Measurements from ENCODE around the gene TMEM30A.

TMEM30A gene

GRCh38 chr6:75224303-75224926 is 60.2 kb downstream of the TMEM30A start:
- no peak overlapping the region for H3K4me3 ChIP-seq (replicated peaks; ENCODE audit: low read depth, low read length)
- no peak for DNase-seq (ENCODE audit: low read depth)
- no peak for TF ChIP-seq CTCF (IDR thresholded peaks at IDR 0.05; ENCODE audit: low read length, missing control alignments)

- DNase-seq (ENCODE audit: low read depth), result no peak
- TF ChIP-seq CTCF (IDR thresholded peaks at IDR 0.05; ENCODE audit: low read length, missing control alignments), result no peak
- H3K4me3 ChIP-seq (replicated peaks; ENCODE audit: low read depth, low read length), result no peak overlapping the region
Measured at GRCh38 chr6:75223428-75223827, 61.2 kb downstream of the TMEM30A start.

- TF ChIP-seq CTCF (IDR thresholded peaks at IDR 0.05; ENCODE audit: low read length, missing control alignments), result no peak
- no peak for DNase-seq (ENCODE audit: low read depth)
Measured at GRCh38 chr6:75222261-75222660, 62.3 kb downstream of the TMEM30A start.

GRCh38 chr6:75221116-75221515 is 63.5 kb downstream of the TMEM30A start:
- no peak for TF ChIP-seq CTCF (IDR thresholded peaks at IDR 0.05; ENCODE audit: low read length, missing control alignments)
- no peak overlapping the region for H3K4me3 ChIP-seq (replicated peaks; ENCODE audit: low read depth, low read length)
- no peak for DNase-seq (ENCODE audit: low read depth)

More at GRCh38 chr6:75222261-75222660, 62.3 kb downstream of the TMEM30A start:
- no peak overlapping the region for H3K4me3 ChIP-seq (replicated peaks; ENCODE audit: low read depth, low read length)

- TF ChIP-seq CTCF (IDR thresholded peaks at IDR 0.05; ENCODE audit: low read length, missing control alignments), result no peak
- DNase-seq (ENCODE audit: low read depth), result peak; percentile 58
Measured at GRCh38 chr6:75220357-75220756, 64.2 kb downstream of the TMEM30A start.

GRCh38 chr6:75219263-75219662 is 65.3 kb downstream of the TMEM30A start:
- H3K4me3 ChIP-seq (replicated peaks; ENCODE audit: low read depth, low read length), result no peak overlapping the region
- TF ChIP-seq CTCF (IDR thresholded peaks at IDR 0.05; ENCODE audit: low read length, missing control alignments), result no peak

More at GRCh38 chr6:75220357-75220756, 64.2 kb downstream of the TMEM30A start:
- no peak overlapping the region for H3K4me3 ChIP-seq (replicated peaks; ENCODE audit: low read depth, low read length)

GRCh38 chr6:75217193-75217592 is 67.4 kb downstream of the TMEM30A start:
- no peak for TF ChIP-seq CTCF (IDR thresholded peaks at IDR 0.05; ENCODE audit: low read length, missing control alignments)
- H3K4me3 ChIP-seq (replicated peaks; ENCODE audit: low read depth, low read length), result no peak overlapping the region
- peak; percentile 79 for DNase-seq (ENCODE audit: low read depth)

More at GRCh38 chr6:75219263-75219662, 65.3 kb downstream of the TMEM30A start:
- no peak for DNase-seq (ENCODE audit: low read depth)
